ENCODE measurements around the gene REG4.
"Not testable (repeated sequence)": the region's sequence is repeated elsewhere in the genome, so short reads cannot be mapped to it uniquely, and the experiment has no call there.

The REG4 gene

DNA sequence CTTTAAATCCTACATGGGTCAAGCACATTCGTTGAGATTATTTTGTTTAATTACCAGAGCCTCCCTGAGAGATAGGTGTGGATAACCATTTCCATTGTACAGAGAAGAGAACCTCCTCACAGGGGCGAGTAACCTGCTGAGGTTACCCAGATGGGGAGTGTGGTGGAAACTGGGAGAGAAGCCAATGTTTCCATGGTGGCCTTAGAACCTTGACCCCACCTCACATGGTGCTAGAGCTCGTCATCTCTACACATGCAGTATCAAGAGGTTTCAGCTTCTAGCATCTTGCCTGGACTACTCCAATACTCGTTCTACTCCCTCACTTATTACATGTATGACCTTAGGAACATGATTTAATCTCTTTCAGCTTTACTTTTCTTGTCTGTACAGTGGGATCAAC lies 4.8 kb downstream of the REG4 start:
- no peak for DNase-seq
- ATAC-seq: no peak

DNA sequence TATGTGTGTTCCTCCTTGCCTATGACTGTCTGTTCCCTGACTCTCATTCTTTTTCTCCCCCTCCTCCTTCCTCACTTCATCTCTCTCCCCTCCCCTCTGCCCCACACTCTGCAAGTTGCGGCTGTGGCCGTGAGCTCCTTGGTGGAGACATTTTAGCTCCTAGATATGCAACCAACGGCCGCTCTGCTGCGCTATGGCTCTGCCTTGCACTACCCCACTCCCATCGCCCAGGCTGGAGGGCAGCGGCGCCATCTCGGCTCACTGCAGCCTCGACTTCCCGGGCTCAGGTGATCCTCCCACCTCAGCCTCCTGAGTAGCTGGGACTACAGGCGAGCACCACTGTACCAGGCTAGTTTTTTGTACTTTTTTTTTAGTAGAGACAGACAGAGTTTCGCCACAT lies 5.5 kb downstream of the REG4 start:
- DNase-seq: no peak
- no peak for ATAC-seq

DNA sequence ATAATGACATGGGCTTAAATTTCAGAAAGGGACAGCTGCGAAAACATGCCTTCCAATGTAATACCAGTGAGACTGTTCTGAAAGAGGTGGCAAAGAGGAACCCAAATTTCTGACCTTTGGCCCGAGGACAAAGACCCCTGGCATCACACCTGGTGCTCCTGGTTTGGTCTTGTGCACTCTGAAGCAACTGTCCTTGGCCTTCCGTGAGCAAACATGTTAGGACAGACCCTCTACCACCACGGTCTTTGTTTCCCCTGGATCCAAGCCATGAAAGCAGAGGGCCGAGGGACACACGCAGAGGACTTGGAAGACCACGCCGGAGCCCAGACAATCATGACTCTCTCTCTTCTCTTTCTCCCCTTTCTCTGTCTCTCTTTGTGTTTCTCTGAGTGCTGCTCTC lies 6.0 kb downstream of the REG4 start:
- no peak for ATAC-seq
- no peak for DNase-seq

DNA sequence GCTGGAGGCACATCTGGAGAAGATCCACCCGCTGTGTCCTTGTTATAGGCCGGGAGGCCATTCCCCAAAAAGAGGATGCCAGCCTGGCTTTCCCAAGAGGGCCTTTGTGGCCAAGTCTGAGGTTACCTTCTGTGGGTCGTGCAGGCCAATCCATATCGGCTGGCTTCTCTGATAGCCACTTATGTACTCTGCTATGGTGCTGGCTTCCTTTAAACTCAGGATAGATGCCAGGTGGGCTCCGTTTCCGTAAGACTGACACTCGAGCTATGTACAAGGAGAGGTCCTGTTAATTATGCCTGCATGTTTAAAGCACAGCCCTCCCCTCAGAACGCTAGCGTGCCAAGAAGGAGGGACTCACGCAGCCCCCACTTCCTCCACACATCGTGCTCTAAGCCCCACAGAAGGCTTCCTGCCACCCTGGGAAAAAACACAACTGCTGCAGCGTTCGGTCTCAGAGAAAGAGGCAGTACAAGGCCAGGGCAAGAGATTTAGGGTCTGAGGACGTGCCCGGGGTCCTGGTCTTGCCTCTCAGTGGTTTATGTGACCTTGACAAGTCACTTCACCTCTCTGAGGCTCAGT lies 11.6 kb downstream of the REG4 start:
- peak; percentile 25 for DNase-seq

DNA sequence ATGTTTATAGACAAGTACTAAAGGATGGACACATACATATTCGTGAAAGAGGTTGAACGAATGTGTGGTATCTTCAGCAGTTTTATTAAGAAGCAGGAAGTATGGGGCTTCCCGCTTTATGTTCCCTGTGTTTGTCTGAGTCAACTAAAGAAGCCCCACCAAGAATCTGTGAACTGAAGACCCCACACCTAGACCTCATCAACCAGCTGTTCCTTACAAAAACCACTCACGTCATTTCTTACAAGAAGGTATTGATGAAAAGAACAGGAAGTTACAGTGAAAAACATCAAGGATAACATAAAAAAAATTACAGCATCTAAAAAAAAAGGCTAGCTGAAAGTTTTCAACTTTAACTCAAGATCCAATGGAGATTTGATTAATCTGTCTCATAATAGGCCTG lies 12.3 kb downstream of the REG4 start:
- ATAC-seq (no peak), DNase-seq (no peak)

More for the DNA sequence above, 11.6 kb downstream of the REG4 start:
- peak; percentile 34 for ATAC-seq

DNA sequence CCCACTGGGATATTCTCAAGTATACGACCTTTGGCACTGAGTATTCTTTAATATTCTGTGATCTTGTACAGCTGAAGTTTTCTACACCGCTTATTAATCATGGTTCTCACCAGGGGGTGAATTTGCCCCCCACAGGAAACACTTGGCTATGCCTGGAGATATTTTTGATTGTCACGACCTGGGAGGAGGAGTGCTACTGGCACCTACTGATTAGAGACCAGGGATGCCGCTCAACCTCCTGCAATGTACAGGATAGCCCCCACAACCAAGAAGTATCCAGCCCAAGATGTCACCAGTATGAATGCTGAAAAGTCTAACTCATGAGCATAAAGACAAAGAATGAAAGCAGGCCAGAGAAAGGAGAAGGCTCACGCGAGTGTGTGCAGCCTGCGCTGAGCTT lies 13.7 kb downstream of the REG4 start:
- DNase-seq (no peak), ATAC-seq (no peak)

DNA sequence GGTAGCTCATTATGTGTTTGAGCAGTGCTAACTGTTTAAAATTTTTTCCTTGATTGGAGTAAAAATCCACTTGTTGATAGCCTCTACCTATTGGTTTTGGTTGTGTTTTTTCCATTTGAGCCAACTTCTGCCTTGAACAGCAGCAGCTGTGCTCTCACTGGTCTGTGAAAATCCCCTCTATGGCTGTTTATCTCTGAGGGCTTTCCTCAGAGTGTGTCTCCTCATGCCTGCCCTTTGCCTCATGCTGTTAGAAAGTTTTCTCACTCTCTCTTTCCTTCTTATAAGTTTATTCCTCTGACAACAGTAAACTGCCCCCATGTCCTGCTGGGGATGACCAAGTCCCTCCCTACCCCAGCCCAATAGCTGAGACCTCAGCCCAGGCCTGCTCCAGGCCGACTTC lies 14.1 kb downstream of the REG4 start:
- DNase-seq (no peak), ATAC-seq (no peak)

DNA sequence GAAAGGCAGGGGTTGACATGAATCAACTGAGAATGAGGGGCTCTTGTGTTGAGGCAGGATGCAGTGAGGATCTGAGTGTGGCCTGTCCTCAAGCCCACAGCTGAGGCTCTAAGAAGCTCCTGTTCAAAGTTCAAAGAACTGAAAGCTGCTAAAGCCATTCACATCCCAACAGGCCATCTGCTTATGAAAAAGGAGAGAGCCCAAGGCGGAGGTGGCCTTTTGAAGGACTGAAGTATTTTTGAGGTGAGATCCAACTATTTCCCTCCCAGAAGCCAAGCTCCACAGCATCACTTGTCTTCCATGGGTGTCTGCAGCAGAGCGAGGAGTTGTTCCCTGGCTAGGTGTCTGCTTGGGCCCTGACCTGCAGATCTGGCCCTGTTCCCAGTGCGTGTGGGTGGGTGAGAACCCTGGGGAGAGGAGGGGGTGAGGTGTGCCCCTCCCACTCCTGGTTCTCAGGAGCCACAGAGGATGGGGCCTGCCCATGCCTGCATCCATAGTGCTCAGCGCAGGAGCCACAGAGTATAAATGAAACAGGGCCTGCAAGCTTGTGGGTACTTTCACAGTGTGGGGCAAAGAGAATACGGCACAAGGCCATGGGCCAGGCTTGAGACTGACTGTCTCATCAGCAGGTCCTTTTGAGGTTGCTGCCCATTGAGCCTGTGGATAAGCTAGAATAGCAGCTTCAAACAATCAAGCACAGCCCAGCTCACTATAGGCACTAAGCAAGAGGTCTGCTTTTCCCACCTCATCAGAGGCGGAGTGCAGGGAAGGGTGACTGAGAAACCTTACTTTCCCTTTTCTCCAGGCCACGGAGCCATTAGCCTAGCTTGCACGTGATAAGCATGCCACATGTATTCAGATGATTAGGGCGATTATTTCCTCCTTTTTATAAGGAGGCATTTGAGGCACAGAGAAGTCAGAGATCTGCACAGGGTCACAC lies 15.7 kb downstream of the REG4 start:
- DNase-seq (no peak), ATAC-seq (no peak)

DNA sequence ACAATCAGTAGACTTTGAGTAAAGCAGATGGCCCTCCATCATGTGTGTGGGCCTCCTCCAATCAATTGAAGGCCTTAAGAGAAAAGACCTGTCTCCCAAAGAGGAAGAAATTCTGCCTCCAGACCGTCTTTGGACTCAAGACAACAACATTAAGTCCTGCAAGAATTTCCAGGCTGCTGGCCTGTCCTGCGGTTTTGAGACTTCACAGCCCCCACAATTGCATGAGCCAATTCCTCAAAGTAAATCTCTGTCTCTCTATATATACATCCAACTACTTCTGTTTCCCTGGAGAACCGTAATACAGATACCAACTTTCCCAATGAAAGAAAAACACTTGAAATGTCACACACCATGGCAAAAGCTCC lies 16.4 kb downstream of the REG4 start:
- DNase-seq: no peak
- no peak for ATAC-seq

DNA sequence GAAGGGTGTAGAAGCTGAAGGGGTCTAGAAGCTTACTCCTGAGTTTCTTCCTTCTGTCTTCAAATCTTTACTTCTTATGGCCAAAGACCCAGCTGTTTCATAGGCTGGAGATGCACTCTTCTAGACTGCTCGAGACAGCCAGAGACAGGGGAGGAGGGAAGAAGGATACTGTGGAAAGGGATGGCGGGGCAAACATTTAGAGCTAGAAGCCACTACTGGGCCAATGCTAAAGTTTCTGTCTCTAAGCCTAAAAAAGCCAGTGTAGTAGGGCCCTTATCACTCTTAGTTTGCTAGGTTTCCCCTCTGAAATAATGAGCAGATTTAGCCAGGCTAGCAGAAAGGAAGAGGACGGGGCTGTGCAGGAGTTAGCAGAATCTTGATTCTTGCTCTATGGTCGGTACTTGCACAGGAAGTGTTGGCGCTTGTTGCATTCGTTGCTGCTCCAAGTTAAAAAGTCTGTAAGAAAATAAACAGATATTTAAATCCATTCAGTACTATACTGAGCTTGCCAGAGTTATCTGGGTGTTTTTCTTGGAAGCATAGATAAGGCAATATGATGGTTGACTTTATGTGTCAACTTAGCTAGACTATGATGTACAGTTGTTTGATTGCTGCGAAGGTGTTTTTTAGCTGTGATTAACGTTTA lies 16.9 kb downstream of the REG4 start:
- ATAC-seq (no peak), DNase-seq (no peak)

DNA sequence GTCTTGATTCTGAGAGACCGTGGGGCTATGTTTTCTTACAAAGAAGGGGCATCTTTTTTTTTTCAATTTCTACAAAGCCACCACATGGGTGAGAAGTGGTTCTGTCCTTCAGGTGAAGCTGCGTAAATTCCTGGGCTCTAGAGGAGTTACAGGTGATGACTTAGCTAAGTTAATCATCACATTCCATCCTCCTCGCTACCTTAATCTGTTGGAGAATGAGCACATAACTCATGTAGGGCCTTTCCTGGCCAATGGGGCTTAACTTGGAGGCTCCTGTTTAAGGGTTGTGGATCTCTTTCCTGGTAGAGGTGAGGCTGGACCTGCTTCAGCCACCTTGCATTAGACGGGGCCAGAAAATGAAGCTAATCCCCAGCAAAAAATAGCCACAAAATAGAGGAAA lies 19.9 kb downstream of the REG4 start:
- ATAC-seq: no peak
- no peak for DNase-seq

DNA sequence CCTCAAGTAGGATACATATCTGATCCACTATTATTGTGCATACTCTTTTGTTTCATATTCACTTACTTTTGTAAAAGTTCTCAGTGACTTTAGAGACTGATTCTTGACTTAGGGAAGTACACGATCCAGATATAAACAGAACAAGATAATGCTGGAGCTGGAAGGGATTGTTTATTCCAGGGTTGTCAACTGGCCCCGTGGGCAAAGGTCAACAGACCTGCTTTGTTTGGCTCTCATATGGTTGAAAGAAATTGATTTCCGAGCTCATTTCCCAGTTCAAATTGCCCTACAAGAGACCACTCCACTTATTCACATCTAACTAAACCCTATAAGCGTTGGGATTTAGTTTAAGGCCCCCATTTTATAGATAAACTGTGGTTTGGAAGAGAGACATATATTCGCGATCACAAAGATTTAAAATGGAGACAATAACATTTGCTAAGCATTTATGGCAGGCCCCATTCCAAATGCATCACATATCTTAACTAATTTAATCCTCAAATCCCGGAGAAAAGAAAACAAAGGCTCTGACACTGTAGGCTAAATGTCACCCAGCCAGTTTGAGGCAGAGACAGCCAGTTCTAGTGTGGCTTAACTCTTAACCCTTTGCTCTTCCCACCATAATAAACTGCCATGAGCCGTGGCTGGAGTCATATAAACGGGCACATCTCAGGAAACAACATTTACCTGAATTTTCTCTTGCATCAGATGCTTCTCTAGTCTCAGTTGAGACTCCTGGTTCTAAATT lies 20.6 kb downstream of the REG4 start:
- no peak for ATAC-seq
- no peak for DNase-seq

DNA sequence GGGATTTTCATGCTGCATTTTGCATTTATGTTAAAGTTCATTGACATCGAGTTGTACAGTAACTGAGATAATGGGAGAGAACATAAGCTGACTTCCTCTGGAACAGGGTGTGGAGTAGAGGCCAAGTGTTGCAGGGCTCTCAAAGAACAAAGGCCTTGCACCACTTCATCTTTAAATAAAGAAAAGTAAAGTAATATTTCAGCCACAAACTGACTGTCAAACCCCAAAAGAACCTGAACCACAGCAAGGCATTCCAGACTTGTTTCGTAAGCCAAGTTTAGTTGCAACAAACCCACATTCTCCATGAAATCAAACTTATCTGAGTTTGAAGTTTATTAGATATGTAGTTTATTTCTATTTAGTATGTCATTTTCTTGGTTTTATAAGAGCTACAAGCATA lies 23.5 kb downstream of the REG4 start:
- ATAC-seq: no peak
- DNase-seq: no peak

DNA sequence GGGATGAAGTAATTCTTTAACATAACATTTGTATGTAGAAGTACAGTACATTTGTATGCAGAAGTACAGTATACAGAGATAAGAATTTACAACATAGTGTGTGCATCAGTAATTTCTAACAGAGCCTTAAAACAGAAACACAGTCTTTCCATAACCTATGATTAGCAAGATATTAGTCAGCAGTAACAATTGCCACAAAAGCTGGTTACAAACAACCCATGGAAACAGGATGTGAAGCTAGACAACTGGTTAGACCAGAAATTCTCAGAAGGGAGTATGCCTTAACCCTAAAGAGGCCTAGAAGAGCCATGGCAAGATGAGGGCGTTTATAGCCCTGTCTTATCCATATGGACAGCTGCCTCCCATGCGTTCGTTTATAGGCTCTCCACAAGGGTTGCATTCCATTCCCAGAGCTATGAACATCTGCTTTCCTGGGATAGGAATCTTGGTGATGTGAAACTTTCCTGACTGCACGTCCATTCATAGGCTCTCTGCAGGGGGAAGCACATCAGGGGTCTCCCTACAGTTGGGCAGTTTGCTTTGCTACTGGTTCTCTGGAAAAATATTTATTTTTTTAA lies 24.7 kb downstream of the REG4 start:
- not testable (repeated sequence) for DNase-seq, ATAC-seq

DNA sequence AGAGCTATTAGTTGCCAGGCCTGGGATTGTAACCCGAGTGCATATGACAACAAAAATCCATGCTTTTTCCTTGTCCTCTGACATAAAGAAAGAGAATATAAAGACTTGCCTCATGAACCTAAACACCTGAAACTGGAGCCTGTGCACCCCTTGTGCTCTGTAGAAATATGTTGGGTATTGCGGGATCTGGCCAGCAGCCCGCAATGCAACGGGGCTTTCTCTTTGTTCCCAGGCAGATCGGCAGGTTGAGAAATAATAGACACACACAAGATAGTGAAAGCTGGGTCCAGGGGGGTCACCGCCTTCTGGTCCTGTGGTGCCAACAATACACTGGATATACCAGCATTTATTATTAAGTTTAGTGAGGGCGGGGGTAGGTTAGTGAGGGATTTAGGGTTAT lies 25.2 kb downstream of the REG4 start:
- not testable (repeated sequence) for ATAC-seq, DNase-seq

DNA sequence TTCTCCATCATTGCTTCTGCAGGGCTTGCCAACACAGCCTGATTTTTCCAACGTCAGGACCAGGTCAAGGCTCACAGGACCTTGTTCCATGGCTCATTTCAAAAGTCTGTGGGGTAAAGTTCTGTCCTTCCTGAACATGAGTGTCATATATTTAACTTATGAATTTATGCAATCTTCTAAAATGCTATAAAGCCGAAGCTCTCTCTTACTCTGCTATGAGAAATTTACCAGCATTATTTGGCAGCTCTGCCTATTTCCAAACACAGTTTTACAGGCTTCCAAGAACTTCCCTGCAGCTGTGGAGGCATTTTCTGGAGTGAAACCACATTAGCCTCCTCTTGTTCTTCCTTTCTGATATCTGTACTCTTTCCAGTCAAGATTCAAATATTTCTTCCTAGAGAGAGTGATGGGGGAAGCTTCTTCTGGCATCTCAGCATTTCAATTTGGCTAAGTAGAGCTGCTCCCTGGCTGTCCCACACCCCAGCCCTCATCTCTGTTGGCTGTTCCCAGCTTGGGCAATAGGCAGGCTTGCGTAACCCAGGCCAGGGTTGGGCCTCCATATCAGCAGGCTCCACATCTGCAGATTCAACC lies 27.0 kb downstream of the REG4 start:
- DNase-seq: no peak
- no peak for ATAC-seq

DNA sequence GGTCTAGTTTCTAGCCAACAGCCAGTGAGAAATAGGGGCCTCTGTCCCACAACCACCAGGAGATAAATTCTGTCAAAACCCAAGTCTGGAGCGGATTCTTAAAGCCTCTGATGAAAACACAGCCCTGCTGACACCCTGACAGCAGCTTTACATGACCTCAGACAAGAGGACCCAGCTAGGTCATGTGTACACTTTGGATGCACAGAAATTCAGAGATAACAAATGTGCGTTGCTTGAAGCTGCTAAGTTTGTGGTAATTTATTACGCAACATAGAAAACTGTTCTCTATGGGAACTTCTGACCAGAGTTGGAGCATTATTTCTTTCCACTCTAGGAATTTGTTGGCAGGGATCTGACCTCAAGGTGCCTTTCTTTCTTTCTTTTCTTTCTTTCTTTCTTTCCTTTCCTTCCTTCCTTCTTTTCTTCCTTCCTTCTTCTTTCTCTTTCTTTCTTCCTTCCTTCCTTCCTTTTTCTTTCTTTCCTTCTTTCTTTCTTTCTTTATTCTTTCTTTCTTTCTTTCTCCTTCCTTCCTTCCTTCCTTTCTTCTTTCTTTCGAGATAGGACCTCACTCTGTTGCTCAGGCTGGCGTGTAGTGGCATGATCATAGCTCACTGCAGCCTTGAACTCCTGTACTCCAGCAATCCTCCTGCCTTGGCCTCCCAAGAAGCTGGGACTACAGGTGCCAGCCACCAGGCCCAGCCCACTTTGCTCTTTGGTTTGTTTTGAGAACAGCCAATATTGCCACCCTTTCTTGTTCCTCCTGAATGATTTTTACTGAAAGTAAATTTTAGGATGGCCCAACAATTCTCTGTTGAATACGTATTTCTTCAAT lies 27.7 kb downstream of the REG4 start:
- ATAC-seq (no peak), DNase-seq (no peak)

DNA sequence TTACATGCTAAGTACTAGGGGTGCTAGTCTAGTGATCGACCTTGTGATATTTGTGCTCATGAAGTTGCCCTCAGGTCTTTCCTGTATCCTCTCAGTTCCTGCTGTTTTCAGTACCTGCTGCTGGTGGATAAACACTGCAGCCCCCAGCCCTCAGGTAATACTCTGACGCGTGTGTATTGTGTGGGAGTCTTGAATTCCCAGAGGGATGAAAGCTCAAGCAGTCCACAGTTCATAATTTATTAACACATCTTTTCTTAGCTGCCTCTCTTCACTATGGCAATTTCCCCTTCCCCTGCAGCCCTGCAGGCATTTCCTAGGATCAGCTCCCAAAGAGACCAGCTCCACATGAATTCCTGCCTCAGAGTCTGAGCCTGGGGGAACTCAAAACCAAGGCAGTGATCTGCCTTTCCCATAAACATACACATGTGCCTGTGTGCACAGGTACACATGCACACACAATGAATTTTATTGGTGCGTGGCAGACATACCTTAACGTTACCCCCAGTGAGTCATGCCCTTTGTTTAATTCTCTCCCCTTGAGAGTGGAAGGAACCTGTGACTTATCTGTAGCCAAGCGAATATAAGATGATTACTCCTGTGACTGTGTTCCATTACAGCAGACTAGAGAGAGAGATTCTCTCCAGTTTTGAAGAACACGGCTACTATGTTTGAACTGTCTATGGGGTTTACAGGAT lies 28.5 kb downstream of the REG4 start:
- DNase-seq (no peak), ATAC-seq (peak; percentile 66)

DNA sequence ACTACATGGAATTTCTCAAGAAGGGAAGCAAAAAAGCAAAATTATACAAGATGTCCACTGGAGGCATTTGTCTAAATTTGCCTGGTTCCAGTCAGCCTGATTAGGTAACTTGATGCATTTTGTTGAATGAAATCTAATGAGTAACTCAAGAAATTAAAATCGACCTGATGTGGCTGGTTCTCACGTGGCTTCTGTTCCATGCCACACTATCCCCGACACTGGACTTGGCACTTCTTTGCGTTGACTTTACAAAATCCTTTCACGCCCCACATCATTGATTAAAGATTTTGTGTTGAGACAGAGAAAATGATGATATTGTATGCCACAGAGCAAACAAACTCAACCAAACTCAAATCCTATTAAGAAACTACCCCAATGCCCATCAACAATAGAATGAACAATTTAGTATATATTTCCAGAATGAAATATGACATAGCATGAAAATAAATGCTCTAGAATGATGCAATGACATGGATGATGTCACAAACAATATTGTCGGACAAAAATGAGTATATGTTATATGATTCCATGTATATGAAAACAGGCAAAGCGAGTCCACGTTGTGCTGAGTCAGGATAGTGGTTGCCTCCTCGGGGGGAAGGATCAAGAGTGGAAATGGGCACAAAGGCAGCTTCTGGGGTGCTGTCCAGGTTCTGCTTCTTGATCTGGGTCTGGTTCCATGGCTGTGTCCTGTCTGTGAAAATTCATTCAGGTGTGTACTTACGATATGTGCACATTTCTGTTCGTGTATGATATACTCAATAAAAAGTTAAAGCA lies 29.6 kb downstream of the REG4 start:
- DNase-seq (no peak), ATAC-seq (no peak)
